ENCODE results near the gene DHX40.
"Not testable (repeated sequence)": the region's sequence is repeated elsewhere in the genome, so short reads cannot be mapped to it uniquely, and the experiment has no call there.

Gene DHX40

GRCh38 chr17:59565171-59565958 is at the start of gene DHX40:
Gene DHX40, plus strand, starts transcription at chr17:59565610. Its CDS starts 62 bp downstream, at chr17:59565672.
- peak; percentile 95 to 97 for DNase-seq

- DNase-seq = no peak
Measured at GRCh38 chr17:59516451-59516850, 49.0 kb upstream of the DHX40 start.

- no peak for DNase-seq
Measured at GRCh38 chr17:59519132-59519531, 46.3 kb upstream of the DHX40 start.

- no peak for DNase-seq
Measured at GRCh38 chr17:59520251-59520650, 45.2 kb upstream of the DHX40 start.

GRCh38 chr17:59521465-59522126 is 43.8 kb upstream of the DHX40 start:
- DNase-seq = peak; percentile 36 to 61

- DNase-seq = not testable (repeated sequence)
Measured at GRCh38 chr17:59524930-59525329, 40.5 kb upstream of the DHX40 start.

- DNase-seq = no peak
Measured at GRCh38 chr17:59525668-59526067, 39.7 kb upstream of the DHX40 start.

- no peak for DNase-seq
Measured at GRCh38 chr17:59526451-59526850, 39.0 kb upstream of the DHX40 start.

GRCh38 chr17:59527325-59527917 is 38.0 kb upstream of the DHX40 start:
- no peak for DNase-seq

GRCh38 chr17:59527931-59528330 is 37.5 kb upstream of the DHX40 start:
- DNase-seq = no peak

GRCh38 chr17:59530531-59530930 is 34.9 kb upstream of the DHX40 start:
- DNase-seq = no peak

GRCh38 chr17:59533694-59534093 is 31.7 kb upstream of the DHX40 start:
- no peak for DNase-seq

- no peak for DNase-seq
Measured at GRCh38 chr17:59534583-59534982, 30.8 kb upstream of the DHX40 start.

- DNase-seq = no peak
Measured at GRCh38 chr17:59538195-59538909, 27.1 kb upstream of the DHX40 start.

- DNase-seq = no peak
Measured at GRCh38 chr17:59542960-59543635, 22.3 kb upstream of the DHX40 start.

- no peak for DNase-seq
Measured at GRCh38 chr17:59545942-59546341, 19.5 kb upstream of the DHX40 start.

- no peak for DNase-seq
Measured at GRCh38 chr17:59547131-59547915, 18.1 kb upstream of the DHX40 start.

GRCh38 chr17:59548985-59549384 is 16.4 kb upstream of the DHX40 start:
- not testable (repeated sequence) for DNase-seq

GRCh38 chr17:59550703-59551102 is 14.7 kb upstream of the DHX40 start:
- DNase-seq = no peak

- no peak for DNase-seq
Measured at GRCh38 chr17:59558039-59558438, 7.4 kb upstream of the DHX40 start.

- DNase-seq = no peak
Measured at GRCh38 chr17:59558953-59559352, 6.5 kb upstream of the DHX40 start.

GRCh38 chr17:59561042-59561441 is 4.4 kb upstream of the DHX40 start:
- DNase-seq = no peak
